HG03342 (cell line): ENCODE data around the gene PCDHGB1.
A peak's percentile ranks its signal among the peaks of the same experiment; 100 is the strongest.
"Not testable (repeated sequence)": the region's sequence is repeated elsewhere in the genome, so short reads cannot be mapped to it uniquely, and the experiment has no call there.

Experiments
- ATAC-seq: cut with Tn5 transposase; IDR thresholded peaks from one replicate; pipeline ENCODE4 v1.9.1; 2021; ENCODE audit warnings: mild to moderate bottlenecking, moderate library complexity; ENCODE audit not compliant: unreplicated experiment

The PCDHGB1 gene

GRCh38 chr5:141345327-141345726, 4.6 kb upstream of the PCDHGB1 start:
- no peak for ATAC-seq

DNA sequence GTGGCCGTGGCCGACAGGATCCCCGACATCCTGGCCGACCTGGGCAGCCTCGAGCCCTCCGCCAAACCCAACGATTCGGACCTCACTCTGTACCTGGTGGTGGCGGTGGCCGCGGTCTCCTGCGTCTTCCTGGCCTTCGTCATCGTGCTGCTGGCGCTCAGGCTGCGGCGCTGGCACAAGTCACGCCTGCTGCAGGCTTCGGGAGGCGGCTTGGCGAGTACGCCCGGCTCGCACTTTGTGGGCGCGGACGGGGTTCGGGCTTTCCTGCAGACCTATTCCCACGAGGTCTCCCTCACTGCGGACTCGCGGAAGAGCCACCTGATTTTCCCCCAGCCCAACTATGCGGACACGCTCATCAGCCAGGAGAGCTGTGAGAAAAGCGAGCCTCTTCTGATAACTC, 3.9 kb upstream of the PCDHGB1 start:
- ATAC-seq, result not testable (repeated sequence)

DNA sequence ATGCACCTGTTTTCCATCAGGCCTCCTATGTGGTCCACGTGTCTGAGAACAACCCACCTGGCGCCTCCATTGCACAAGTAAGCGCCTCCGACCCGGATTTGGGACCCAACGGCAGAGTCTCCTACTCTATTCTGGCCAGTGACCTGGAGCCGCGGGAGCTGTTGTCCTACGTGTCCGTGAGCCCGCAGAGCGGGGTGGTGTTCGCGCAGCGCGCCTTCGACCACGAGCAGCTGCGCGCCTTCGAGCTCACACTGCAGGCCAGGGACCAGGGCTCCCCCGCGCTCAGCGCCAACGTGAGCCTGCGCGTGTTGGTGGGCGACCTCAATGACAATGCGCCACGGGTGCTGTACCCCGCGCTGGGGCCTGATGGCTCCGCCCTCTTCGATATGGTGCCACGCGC, 1.7 kb downstream of the PCDHGB1 start:
- ATAC-seq, result no peak

GRCh38 chr5:141354900-141355469, 5.1 kb downstream of the PCDHGB1 start, which contains the start of gene PCDHGA4:
PCDHGA4 (plus strand) TSS chr5:141355021; CDS start chr5:141355108, 87 bp downstream.
- ATAC-seq, result no peak

DNA sequence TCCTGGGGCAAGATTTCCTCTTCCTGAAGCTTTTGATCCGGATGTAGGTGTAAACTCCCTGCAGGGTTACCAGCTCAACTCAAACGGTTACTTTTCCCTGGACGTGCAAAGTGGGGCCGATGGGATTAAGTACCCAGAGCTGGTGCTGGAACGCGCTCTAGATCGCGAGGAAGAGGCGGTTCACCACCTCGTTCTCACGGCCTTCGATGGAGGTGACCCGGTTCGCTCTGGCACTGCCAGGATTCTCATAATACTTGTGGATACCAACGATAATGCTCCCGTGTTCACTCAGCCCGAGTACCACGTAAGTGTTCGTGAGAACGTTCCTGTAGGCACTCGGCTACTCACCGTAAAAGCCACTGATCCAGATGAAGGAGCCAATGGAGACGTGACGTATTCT, 5.7 kb downstream of the PCDHGB1 start:
- ATAC-seq, result no peak

- ATAC-seq, result no peak
Observed at GRCh38 chr5:141356133-141356532, 6.2 kb downstream of the PCDHGB1 start.

DNA sequence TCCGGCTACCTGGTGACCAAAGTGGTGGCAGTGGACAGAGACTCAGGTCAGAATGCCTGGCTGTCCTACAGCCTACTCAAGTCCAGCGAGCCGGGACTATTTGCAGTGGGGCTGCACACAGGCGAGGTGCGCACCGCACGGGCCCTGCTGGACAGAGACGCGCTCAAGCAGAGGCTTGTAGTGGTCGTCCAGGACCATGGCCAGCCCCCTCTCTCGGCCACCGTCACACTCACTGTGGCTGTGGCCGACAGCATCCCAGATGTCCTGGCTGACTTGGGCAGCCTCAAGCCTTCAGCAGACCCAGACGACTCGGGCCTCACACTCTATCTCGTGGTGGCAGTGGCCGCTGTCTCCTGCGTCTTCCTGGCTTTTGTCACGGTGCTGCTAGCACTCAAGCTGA, 7.1 kb downstream of the PCDHGB1 start:
- no peak for ATAC-seq

- no peak for ATAC-seq
Observed at GRCh38 chr5:141359790-141360426, 10.0 kb downstream of the PCDHGB1 start, which contains the start of gene PCDHGB2. PCDHGB2 (plus strand) TSS chr5:141359994; CDS start chr5:141360136, 142 bp downstream.

- no peak for ATAC-seq
Observed at GRCh38 chr5:141360685-141361084, 10.8 kb downstream of the PCDHGB1 start.

- ATAC-seq, result no peak
Observed at GRCh38 chr5:141362719-141363118, 12.8 kb downstream of the PCDHGB1 start.

- ATAC-seq, result no peak
Observed at GRCh38 chr5:141363952-141364660, 14.2 kb downstream of the PCDHGB1 start, which contains the start of gene PCDHGA5. PCDHGA5 (plus strand) TSS chr5:141364162; CDS start chr5:141364331, 169 bp downstream.

DNA sequence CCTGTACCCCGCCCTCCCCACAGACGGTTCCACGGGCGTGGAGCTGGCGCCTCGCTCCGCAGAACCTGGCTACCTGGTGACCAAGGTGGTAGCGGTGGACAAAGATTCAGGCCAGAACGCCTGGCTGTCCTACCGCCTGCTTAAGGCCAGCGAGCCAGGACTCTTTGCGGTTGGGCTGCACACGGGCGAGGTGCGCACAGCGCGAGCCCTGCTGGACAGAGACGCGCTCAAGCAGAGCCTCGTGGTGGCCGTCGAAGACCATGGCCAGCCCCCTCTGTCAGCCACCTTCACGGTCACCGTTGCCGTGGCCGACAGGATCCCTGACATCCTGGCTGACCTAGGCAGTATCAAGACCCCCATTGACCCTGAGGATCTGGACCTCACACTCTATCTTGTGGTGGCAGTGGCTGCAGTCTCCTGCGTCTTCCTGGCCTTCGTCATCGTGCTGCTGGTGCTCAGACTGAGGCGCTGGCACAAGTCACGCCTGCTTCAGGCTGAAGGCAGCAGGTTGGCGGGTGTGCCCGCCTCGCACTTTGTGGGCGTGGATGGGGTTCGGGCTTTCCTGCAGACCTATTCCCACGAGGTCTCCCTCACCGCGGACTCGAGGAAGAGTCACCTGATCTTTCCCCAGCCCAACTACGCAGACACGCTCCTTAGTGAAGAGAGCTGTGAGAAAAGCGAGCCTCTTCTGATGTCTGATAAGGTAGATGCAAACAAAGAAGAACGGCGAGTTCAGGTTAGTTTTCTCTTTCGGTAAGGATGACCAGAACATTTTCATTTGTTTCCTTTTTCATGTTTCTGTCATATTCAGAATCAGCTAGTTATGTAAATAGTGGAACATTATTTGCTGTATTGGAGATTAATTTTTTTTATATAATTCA, 16.4 kb downstream of the PCDHGB1 start:
- ATAC-seq, result no peak

- peak; percentile 82 for ATAC-seq
Observed at GRCh38 chr5:141369994-141370848, 20.3 kb downstream of the PCDHGB1 start, which contains the start of gene PCDHGB3. PCDHGB3 (plus strand) TSS chr5:141370242; CDS start chr5:141370395, 153 bp downstream.

DNA sequence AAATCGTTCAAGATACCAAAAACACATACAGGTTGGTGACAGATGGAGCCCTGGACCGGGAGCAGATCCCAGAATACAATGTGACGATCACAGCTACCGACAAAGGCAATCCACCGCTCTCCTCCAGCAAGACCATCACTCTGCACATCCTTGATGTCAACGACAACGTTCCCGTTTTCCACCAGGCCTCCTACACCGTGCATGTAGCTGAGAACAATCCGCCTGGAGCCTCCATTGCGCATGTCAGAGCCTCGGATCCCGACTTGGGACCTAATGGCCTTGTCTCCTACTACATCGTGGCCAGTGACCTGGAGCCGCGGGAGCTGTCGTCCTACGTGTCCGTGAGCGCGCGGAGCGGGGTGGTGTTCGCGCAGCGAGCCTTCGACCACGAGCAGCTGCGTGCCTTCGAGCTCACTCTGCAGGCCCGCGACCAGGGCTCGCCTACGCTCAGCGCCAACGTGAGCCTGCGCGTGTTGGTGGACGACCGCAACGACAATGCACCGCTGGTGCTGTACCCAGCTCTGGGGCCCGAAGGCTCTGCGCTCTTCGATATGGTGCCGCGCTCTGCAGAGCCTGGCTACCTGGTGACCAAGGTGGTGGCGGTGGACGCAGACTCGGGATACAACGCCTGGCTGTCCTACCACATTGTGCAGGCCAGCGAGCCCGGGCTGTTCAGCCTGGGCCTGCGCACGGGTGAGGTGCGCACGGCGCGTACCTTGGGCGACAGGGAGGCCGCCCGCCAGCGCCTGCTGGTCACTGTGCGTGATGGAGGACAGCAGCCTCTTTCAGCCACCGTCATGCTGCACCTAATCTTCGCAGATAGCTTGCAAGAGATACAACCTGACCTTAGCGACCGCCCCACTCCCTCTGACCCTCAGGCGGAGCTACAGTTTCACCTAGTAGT, 21.9 kb downstream of the PCDHGB1 start:
- ATAC-seq, result no peak

DNA sequence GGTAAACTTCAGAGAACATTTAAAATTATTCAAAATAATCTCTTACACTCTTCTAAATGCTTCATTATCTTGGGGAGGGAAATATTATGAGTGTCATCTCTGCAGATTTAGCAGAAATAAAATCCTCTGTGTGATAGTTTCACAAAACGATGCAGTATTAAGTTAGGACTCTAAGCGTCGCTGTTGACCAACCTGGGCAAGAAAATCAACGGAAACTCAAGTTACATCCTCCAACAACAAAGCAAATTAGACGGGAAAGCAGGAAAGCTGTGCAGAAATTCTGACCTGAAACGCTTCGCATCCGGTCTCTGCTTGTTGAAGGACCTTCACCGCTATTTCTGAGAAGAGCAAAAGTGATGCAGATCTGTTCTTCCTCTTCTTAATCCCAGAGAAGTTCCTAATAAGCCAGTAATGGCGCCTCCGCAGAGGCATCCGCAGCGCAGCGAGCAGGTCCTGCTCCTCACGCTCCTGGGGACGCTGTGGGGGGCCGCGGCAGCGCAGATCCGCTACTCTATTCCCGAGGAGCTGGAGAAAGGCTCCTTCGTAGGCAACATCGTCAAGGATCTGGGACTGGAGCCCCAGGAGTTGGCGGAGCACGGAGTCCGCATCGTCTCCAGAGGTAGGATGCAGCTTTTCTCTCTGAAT, 23.9 kb downstream of the PCDHGB1 start, which contains the start of gene PCDHGA6:
PCDHGA6 (plus strand) TSS at position 219 of the 645 bp plus-strand sequence; CDS start at position 412, 193 bp downstream.
- no peak for ATAC-seq

- ATAC-seq, result no peak
Observed at GRCh38 chr5:141374627-141375026, 24.7 kb downstream of the PCDHGB1 start.

- not testable (repeated sequence) for ATAC-seq
Observed at GRCh38 chr5:141375444-141376155, 25.7 kb downstream of the PCDHGB1 start.
